ENCODE data around the gene TRIM14. TPM values are rescaled to one million over a fixed set of nuclear protein-coding genes. Genes with fewer than 3 reads are reported as not detected.

TRIM14 gene
- total RNA-seq, 1 experiment from 2014 or later = 12.5 TPM

DNA sequence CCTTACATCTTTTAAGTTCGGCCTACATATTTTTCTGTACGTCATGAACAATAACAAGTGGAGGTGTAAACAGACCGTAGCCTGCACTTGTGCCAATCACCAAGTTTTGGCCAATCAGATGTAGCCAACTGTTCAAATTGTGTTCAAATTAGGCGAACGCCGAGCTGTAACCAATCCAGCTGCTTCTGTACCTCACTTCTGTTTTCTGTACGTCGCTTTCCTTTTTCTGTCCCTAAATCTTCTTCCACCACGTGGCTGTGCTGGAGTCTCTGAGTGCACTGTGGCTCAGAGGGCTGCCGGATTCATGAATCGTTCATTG, 26.4 kb downstream of the TRIM14 start:
- no peak overlapping the region for H3K14ac ChIP-seq (ENCODE audit: insufficient read depth, low read length)
- no peaks in the 10 kb centered on the region for H3K27me3 ChIP-seq (ENCODE audit: insufficient read depth, low read length)
- no peak overlapping the region for H2AK5ac ChIP-seq (ENCODE audit: insufficient read length, low read length)
- H2AFZ ChIP-seq (ENCODE audit: low read length) = no peak overlapping the region
- no peak overlapping the region for H3K18ac ChIP-seq (ENCODE audit: insufficient read length, low read depth, low read length)
- Mint-ChIP-seq H3K4me1 (peaks cover 37 to 39% of the 10 kb centered on the region in 2 experiments), H3K9me3 (peaks cover 0 to 4% of the 10 kb centered on the region in 2 experiments; a peak in 2 of 5 replicates), H3K27me3 (ENCODE audit: low read depth) (peaks cover 8% of the 10 kb centered on the region), H3K27ac (peak overlapping the region in 1 of 3 experiments; percentile 50; a peak in 1 of 7 replicates), H3K4me3 (no peak overlapping the region), H3K36me3 (ENCODE audit: insufficient read depth in 1 of 3, low read depth in 3 of 3) (peaks cover 4 to 15% (median 6%) of the 10 kb centered on the region in 3 experiments; a peak in 5 of 7 replicates)
- no peaks in the 10 kb centered on the region for H3K79me2 ChIP-seq (ENCODE audit: insufficient read depth, low read length)
- H4K8ac ChIP-seq (replicated peaks; ENCODE audit: insufficient read length, low read depth, low read length) = no peak overlapping the region
- no peak overlapping the region for H2BK20ac ChIP-seq (ENCODE audit: low read depth, low read length, poor library complexity, severe bottlenecking)
- no peak overlapping the region for H3T11ph ChIP-seq (ENCODE audit: low read length)
- no peak overlapping the region for H2BK12ac ChIP-seq (ENCODE audit: insufficient read length, low read depth, low read length)
- H4K20me1 ChIP-seq (ENCODE audit: control insufficient read depth, insufficient read depth, insufficient read length) = no peaks in the 10 kb centered on the region
- H2BK15ac ChIP-seq (ENCODE audit: low read depth, low read length) = no peak overlapping the region
- WGBS (ENCODE audit: extremely low coverage, insufficient read length, low lambda C conversion rate) = no CpG with 5 or more reads among the region's 11 CpGs
- H4K5ac ChIP-seq (ENCODE audit: insufficient read length, low read depth, low read length) = no peak overlapping the region
- no peak overlapping the region for H2BK5ac ChIP-seq (ENCODE audit: insufficient read length, low read length)
- no peaks in the 10 kb centered on the region for H3K79me1 ChIP-seq (ENCODE audit: insufficient read depth, low read depth, low read length, poor library complexity, severe bottlenecking)
- H3K9me3 ChIP-seq (ENCODE audit: control insufficient read depth, low read depth, low read length) = no peaks in the 10 kb centered on the region
- no peak overlapping the region for H3K9ac ChIP-seq (ENCODE audit: extremely low read depth, insufficient read length, low read length)
- no peak for DNase-seq
- H2BK120ac ChIP-seq (ENCODE audit: low read depth, low read length, poor library complexity, severe bottlenecking) = no peak overlapping the region
- H3K56ac ChIP-seq (ENCODE audit: insufficient read length, low read depth, low read length) = no peak overlapping the region
- H4K91ac ChIP-seq (ENCODE audit: insufficient read length, low read depth, low read length) = no peak overlapping the region
- TF ChIP-seq, protein P1, sequence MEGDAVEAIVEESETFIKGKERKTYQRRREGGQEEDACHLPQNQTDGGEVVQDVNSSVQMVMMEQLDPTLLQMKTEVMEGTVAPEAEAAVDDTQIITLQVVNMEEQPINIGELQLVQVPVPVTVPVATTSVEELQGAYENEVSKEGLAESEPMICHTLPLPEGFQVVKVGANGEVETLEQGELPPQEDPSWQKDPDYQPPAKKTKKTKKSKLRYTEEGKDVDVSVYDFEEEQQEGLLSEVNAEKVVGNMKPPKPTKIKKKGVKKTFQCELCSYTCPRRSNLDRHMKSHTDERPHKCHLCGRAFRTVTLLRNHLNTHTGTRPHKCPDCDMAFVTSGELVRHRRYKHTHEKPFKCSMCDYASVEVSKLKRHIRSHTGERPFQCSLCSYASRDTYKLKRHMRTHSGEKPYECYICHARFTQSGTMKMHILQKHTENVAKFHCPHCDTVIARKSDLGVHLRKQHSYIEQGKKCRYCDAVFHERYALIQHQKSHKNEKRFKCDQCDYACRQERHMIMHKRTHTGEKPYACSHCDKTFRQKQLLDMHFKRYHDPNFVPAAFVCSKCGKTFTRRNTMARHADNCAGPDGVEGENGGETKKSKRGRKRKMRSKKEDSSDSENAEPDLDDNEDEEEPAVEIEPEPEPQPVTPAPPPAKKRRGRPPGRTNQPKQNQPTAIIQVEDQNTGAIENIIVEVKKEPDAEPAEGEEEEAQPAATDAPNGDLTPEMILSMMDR (conservative IDR thresholded peaks at IDR 0.05) = no peak
- no peak overlapping the region for H3K4ac ChIP-seq (ENCODE audit: low read depth, low read length)
- H3K27ac ChIP-seq (ENCODE audit: insufficient read length, low read depth, low read length) = no peak overlapping the region
- no peak overlapping the region for H3K23ac ChIP-seq (ENCODE audit: insufficient read length, low read depth, low read length)
- peaks cover 4% of the 10 kb centered on the region for H3K23me2 ChIP-seq (ENCODE audit: insufficient read length, low read depth, low read length, poor library complexity, severe bottlenecking)
- no peak overlapping the region for H3K4me2 ChIP-seq (ENCODE audit: insufficient read depth, insufficient read length, low read length)
- peaks cover 2% of the 10 kb centered on the region; the same call in 1 of the 2 replicates for H3K4me1 ChIP-seq (ENCODE audit: insufficient read depth, low read length)
